ENCODE results near the gene ANO6. TPM values are rescaled to one million over a fixed set of nuclear protein-coding genes. Genes with fewer than 3 reads are reported as not detected.

The ANO6 gene
- 100 to 1,000 TPM; 139 to 167 (median 155) TPM for total RNA-seq

- TF ChIP-seq CTCF (IDR thresholded peaks at IDR 0.05; ENCODE audit: low read depth), result no peak
Observed at GRCh38 chr12:45215419-45216229, at the start of gene ANO6. ANO6 (plus strand) TSS chr12:45216095; CDS start chr12:45216322, 227 bp downstream.

- no peak for TF ChIP-seq CTCF (IDR thresholded peaks at IDR 0.05; ENCODE audit: low read depth)
Observed at GRCh38 chr12:45168976-45169375, 46.9 kb upstream of the ANO6 start.

GRCh38 chr12:45170456-45171042 lies 45.3 kb upstream of the ANO6 start:
- no peak for TF ChIP-seq CTCF (IDR thresholded peaks at IDR 0.05; ENCODE audit: low read depth)

- TF ChIP-seq CTCF (IDR thresholded peaks at IDR 0.05; ENCODE audit: low read depth), result no peak
Observed at GRCh38 chr12:45174595-45174994, 41.3 kb upstream of the ANO6 start.

GRCh38 chr12:45178771-45179170 lies 37.1 kb upstream of the ANO6 start:
- TF ChIP-seq CTCF (IDR thresholded peaks at IDR 0.05; ENCODE audit: low read depth), result no peak

GRCh38 chr12:45182511-45182910 lies 33.4 kb upstream of the ANO6 start:
- no peak for TF ChIP-seq CTCF (IDR thresholded peaks at IDR 0.05; ENCODE audit: low read depth)

GRCh38 chr12:45183246-45183645 lies 32.6 kb upstream of the ANO6 start:
- no peak for TF ChIP-seq CTCF (IDR thresholded peaks at IDR 0.05; ENCODE audit: low read depth)

All from subcutaneous adipose tissue (tissue), 4 donors.